ENCODE measurements around the gene FBXO4. TPM values are rescaled to one million over a fixed set of nuclear protein-coding genes. Genes with fewer than 3 reads are reported as not detected.

The FBXO4 gene
- total RNA-seq, 1 donor from 2014 or later = 8.5 TPM

DNA sequence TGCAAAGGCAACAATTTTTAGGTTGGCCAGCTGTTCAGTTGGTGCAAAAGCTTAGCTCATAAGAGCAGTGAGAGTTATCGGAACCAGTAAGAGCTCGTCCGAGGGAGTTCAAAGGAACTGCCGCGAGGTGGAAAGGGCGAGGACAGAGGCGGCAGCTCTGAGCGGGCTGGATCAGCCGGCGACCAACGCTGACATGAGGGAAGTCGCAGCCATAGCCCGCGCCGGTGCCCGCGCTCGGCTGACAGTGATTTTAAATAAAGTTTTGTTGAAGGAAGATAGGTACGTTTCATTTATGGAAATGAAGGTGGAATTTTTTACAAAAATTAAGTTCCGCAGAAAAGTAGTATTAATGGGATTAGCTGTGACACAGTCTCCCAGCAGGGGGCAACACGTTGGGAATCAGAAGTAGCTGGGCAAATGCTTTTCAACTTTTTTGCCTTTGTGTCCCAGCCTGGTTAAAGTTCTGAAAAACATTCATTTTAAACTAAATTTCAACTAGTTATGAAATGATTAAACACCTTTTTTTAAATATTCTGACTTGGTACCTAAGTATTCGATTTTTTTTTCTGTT, 43.2 kb downstream of the FBXO4 start:
- Histone ChIP-seq H3K36me3 (no peaks in the 10 kb centered on the region), H3K4me3 (no peak overlapping the region), H3K27ac (no peak overlapping the region), H3K27me3 (ENCODE audit: low read depth) (no peaks in the 10 kb centered on the region), H3K9me3 (peaks cover 3% of the 10 kb centered on the region), H3K4me1 (no peaks in the 10 kb centered on the region)
- DNase-seq (no peak), ATAC-seq (no peak)
- intact Hi-C loops (cut with DNase I) = no loop called here
- TF ChIP-seq, protein P1, sequence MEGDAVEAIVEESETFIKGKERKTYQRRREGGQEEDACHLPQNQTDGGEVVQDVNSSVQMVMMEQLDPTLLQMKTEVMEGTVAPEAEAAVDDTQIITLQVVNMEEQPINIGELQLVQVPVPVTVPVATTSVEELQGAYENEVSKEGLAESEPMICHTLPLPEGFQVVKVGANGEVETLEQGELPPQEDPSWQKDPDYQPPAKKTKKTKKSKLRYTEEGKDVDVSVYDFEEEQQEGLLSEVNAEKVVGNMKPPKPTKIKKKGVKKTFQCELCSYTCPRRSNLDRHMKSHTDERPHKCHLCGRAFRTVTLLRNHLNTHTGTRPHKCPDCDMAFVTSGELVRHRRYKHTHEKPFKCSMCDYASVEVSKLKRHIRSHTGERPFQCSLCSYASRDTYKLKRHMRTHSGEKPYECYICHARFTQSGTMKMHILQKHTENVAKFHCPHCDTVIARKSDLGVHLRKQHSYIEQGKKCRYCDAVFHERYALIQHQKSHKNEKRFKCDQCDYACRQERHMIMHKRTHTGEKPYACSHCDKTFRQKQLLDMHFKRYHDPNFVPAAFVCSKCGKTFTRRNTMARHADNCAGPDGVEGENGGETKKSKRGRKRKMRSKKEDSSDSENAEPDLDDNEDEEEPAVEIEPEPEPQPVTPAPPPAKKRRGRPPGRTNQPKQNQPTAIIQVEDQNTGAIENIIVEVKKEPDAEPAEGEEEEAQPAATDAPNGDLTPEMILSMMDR (IDR thresholded peaks at IDR 0.05) = no peak

DNA sequence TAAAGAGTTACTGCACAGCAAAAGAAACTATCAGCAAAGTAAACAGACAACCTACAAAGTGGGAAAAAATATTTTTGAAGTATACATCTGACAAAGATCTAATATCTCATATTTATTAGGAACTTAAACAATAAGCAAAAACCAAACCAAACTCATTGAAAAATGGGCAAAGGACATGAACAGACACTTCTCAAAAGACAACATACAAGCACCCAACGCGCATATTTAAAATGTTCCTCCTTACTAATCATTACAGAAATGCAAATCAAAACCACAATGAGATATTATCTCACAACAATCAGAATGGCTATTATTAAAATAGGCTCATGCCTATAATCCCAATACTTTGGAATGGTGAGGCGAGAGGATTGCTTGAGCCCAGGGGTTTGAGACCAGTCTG, 48.0 kb downstream of the FBXO4 start:
- Histone ChIP-seq H3K4me3 (no peak overlapping the region), H3K36me3 (no peaks in the 10 kb centered on the region), H3K4me1 (no peaks in the 10 kb centered on the region), H3K27me3 (ENCODE audit: low read depth) (no peaks in the 10 kb centered on the region), H3K27ac (no peak overlapping the region), H3K9me3 (peaks cover 3% of the 10 kb centered on the region)
- DNase-seq (no peak), ATAC-seq (no peak)
- intact Hi-C loops (cut with DNase I) = no loop called here
- TF ChIP-seq, protein P1 (IDR thresholded peaks at IDR 0.05) = no peak

- intact Hi-C loops (cut with DNase I) = no loop called here
- no peaks in the 10 kb centered on the region for H3K36me3 ChIP-seq
- no peaks in the 10 kb centered on the region for H3K4me1 ChIP-seq
- no peaks in the 10 kb centered on the region for H3K9me3 ChIP-seq
- no peak overlapping the region for H3K4me3 ChIP-seq
- TF ChIP-seq, protein P1 (IDR thresholded peaks at IDR 0.05) = no peak
- no peak overlapping the region for H3K27ac ChIP-seq
- ATAC-seq = no peak
- DNase-seq = no peak
- H3K27me3 ChIP-seq (ENCODE audit: low read depth) = no peaks in the 10 kb centered on the region
Measured at GRCh38 chr5:41973887-41974286, 48.8 kb downstream of the FBXO4 start.

- Histone ChIP-seq H3K27me3 (ENCODE audit: low read depth) (no peaks in the 10 kb centered on the region), H3K36me3 (no peaks in the 10 kb centered on the region), H3K4me1 (no peaks in the 10 kb centered on the region), H3K4me3 (no peak overlapping the region), H3K9me3 (no peaks in the 10 kb centered on the region), H3K27ac (no peak overlapping the region)
- DNase-seq (no peak), ATAC-seq (no peak)
- TF ChIP-seq, protein P1 (IDR thresholded peaks at IDR 0.05) = no peak
- intact Hi-C loops (cut with DNase I) = no loop called here
Measured at GRCh38 chr5:41978676-41979075, 53.6 kb downstream of the FBXO4 start.

GRCh38 chr5:41980396-41980795, 55.3 kb downstream of the FBXO4 start:
- H3K4me3 ChIP-seq = no peak overlapping the region
- H3K9me3 ChIP-seq = no peaks in the 10 kb centered on the region
- TF ChIP-seq, protein P1 (IDR thresholded peaks at IDR 0.05) = no peak
- no peaks in the 10 kb centered on the region for H3K4me1 ChIP-seq
- no peaks in the 10 kb centered on the region for H3K36me3 ChIP-seq
- no peak overlapping the region for H3K27ac ChIP-seq
- DNase-seq = no peak
- H3K27me3 ChIP-seq (ENCODE audit: low read depth) = no peaks in the 10 kb centered on the region
- no peak for ATAC-seq
- intact Hi-C loops (cut with DNase I) = no loop called here

Data from lower lobe of right lung (tissue), 2 donors.